MM.1S (cell line): Measurements from ENCODE around the gene PARP15.

ENCODE experiments used
- CTCF ChIP-seq: fragments of 300-600 bp; sonication (generic); IDR thresholded peaks from 2 replicates; pipeline ENCODE4 v1.5.1; 2016; ENCODE audit warnings: antibody characterized with exemption, low read length, mixed read lengths
- EZH2 ChIP-seq: fragments of 300-600 bp; sonication (generic); optimal IDR thresholded peaks from 2 replicates; pipeline ENCODE3; 2017; ENCODE audit warnings: low read depth, mild to moderate bottlenecking, antibody characterized with exemption, low read length, mixed read lengths

- TF ChIP-seq CTCF (no peak), EZH2 (no peak)
These were observed 20.7 kb downstream of the PARP15 start for GRCh38 chr3:122598151-122598550.
